GM23338 (cell line): ENCODE measurements around the gene TBCEL. TPM values are rescaled to one million over a fixed set of nuclear protein-coding genes. Genes with fewer than 3 reads are reported as not detected.
A peak's percentile ranks its signal among the peaks of the same experiment; 100 is the strongest.

ENCODE experiments used
- ATAC-seq: fragments of 200-7000 bp; cut with Tn5 transposase; 3 replicates; pipeline ENCODE4 v1.9.1; 2020
- DNase-seq: peaks from one replicate; pipeline ENCODE4 v3.0.0-alpha.2; 2015; ENCODE audit warnings: low spot score
- H2AFZ ChIP-seq: fragments of 200-600 bp; sonication (generic); 2 replicates; pipeline ENCODE4 v1.8.0; 2016; ENCODE audit warnings: antibody characterized with exemption, mild to moderate bottlenecking, moderate library complexity
- H3F3A ChIP-seq: fragments of 200-600 bp; sonication (generic); replicated peaks from 2 replicates; pipeline ENCODE4 v1.8.0; 2017; ENCODE audit warnings: antibody characterized with exemption, mixed run types, low read depth
- H3K27ac ChIP-seq: fragments of 200-600 bp; sonication (generic); 2 replicates; pipeline ENCODE4 v1.6.1; 2016; ENCODE audit warnings: low read depth
- H3K27me3 ChIP-seq: fragments of 200-600 bp; sonication (generic); 2 replicates; pipeline ENCODE4 v1.8.0; 2016; ENCODE audit warnings: mild to moderate bottlenecking, mixed run types, moderate library complexity; ENCODE audit not compliant: insufficient read depth
- H3K36me3 ChIP-seq: fragments of 200-600 bp; sonication (generic); 2 replicates; pipeline ENCODE4 v1.8.0; 2016; ENCODE audit warnings: mild to moderate bottlenecking; ENCODE audit not compliant: insufficient read depth
- H3K4me1 ChIP-seq: fragments of 200-600 bp; sonication (generic); 2 replicates; pipeline ENCODE4 v1.8.0; 2016; ENCODE audit warnings: mild to moderate bottlenecking, moderate library complexity; ENCODE audit not compliant: insufficient read depth
- H3K4me2 ChIP-seq: fragments of 200-600 bp; sonication (generic); 2 replicates; pipeline ENCODE4 v1.7.1; 2017; ENCODE audit warnings: mixed run types
- H3K4me3 ChIP-seq: fragments of 200-600 bp; sonication (generic); 2 replicates; pipeline ENCODE4 v1.6.1; 2016; ENCODE audit warnings: mixed run types
- H3K79me2 ChIP-seq: fragments of 200-600 bp; sonication (generic); replicated peaks from 2 replicates; pipeline ENCODE4 v1.8.0; 2017; ENCODE audit warnings: mild to moderate bottlenecking; ENCODE audit not compliant: insufficient read depth
- H3K9me2 ChIP-seq: fragments of 200-600 bp; sonication (generic); 2 replicates; pipeline ENCODE4 v1.8.0; 2017; ENCODE audit not compliant: insufficient read depth
- H4K20me1 ChIP-seq: fragments of 200-600 bp; sonication (generic); replicated peaks from 2 replicates; pipeline ENCODE4 v1.8.0; 2017; ENCODE audit warnings: mild to moderate bottlenecking; ENCODE audit not compliant: insufficient read depth
- H3K27ac Mint-ChIP-seq: 2 replicates; pipeline ENCODE4 v1.8.0; 2020; ENCODE audit warnings: inconsistent platforms, mild to moderate bottlenecking, moderate library complexity, mixed read lengths
- H3K27me3 Mint-ChIP-seq: 3 replicates; pipeline ENCODE4 v1.8.0; 2022; ENCODE audit warnings: low read depth, mild to moderate bottlenecking, moderate library complexity, mixed read lengths, inconsistent platforms; ENCODE audit not compliant: insufficient read depth, poor library complexity
- H3K36me3 Mint-ChIP-seq: 3 replicates; pipeline ENCODE4 v1.8.0; 2021; ENCODE audit warnings: low read depth, mild to moderate bottlenecking, inconsistent platforms, moderate library complexity, mixed read lengths
- H3K4me1 Mint-ChIP-seq: 3 replicates; pipeline ENCODE4 v1.8.0; 2020; ENCODE audit warnings: mild to moderate bottlenecking, inconsistent platforms, mixed read lengths
- H3K4me3 Mint-ChIP-seq: 3 replicates; pipeline ENCODE4 v1.8.0; 2021; ENCODE audit warnings: moderate library complexity, mild to moderate bottlenecking, inconsistent platforms, mixed read lengths
- H3K9me3 Mint-ChIP-seq: 3 replicates; pipeline ENCODE4 v1.8.0; 2020; ENCODE audit warnings: moderate library complexity, mild to moderate bottlenecking, inconsistent platforms, mixed read lengths
- CREB1 ChIP-seq: fragments of 250-450 bp; sonication (Bioruptor Pico); IDR thresholded peaks from 2 replicates; pipeline ENCODE4 v1.5.0; 2020; ENCODE audit warnings: low read depth, mild to moderate bottlenecking, moderate library complexity
- CTCF ChIP-seq, 2 experiments: fragments of 200-600 bp in 1 of 2; sonication (generic) in 1 of 2; conservative IDR thresholded peaks; 2 replicates each; pipeline versions ENCODE4 v1.5.1 to v1.6.1; 2016 to 2017; ENCODE audit warnings: antibody characterized with exemption in 2 of 2, low read depth in 2 of 2, mild to moderate bottlenecking in 2 of 2, moderate library complexity in 1 of 2
- ETS1 ChIP-seq: IDR thresholded peaks from 2 replicates; pipeline ENCODE4 v1.6.1; 2016; ENCODE audit warnings: antibody characterized with exemption
- EZH2phosphoT487 ChIP-seq: fragments of 200-600 bp; sonication (generic); IDR thresholded peaks from one replicate; pipeline ENCODE4 v1.8.1; 2018; ENCODE audit warnings: antibody characterized with exemption; ENCODE audit not compliant: unreplicated experiment
- JUNB ChIP-seq: IDR thresholded peaks from one replicate; pipeline ENCODE4 v1.6.1; 2016; ENCODE audit warnings: antibody characterized with exemption; ENCODE audit not compliant: unreplicated experiment
- NANOG ChIP-seq: IDR thresholded peaks from 2 replicates; pipeline ENCODE4 v1.6.1; 2016; ENCODE audit warnings: antibody characterized with exemption, borderline replicate concordance
- REST ChIP-seq: IDR thresholded peaks from one replicate; pipeline ENCODE4 v1.6.1; 2018; ENCODE audit warnings: antibody characterized with exemption; ENCODE audit not compliant: unreplicated experiment
- STAT1 ChIP-seq: IDR thresholded peaks from one replicate; pipeline ENCODE4 v1.6.1; 2016; ENCODE audit warnings: antibody characterized with exemption; ENCODE audit not compliant: unreplicated experiment
- ZNF114 ChIP-seq: fragments of 250-450 bp; sonication (Bioruptor Pico); IDR thresholded peaks from 2 replicates; pipeline ENCODE4 v1.5.0; 2020; ENCODE audit warnings: mild to moderate bottlenecking, moderate library complexity
- ZNF331 ChIP-seq: fragments of 250-450 bp; sonication (Bioruptor Pico); IDR thresholded peaks from 2 replicates; pipeline ENCODE4 v1.5.0; 2020; ENCODE audit warnings: low read depth, mild to moderate bottlenecking, moderate library complexity
- polyA plus RNA-seq: library from polyadenylated mRNA; unstranded; fragments of >200 nt; fragmentation: Nextera tagmentation; extraction: Ambion mirVana; gene quantifications from 2 replicates; pipeline ENCODE4 v1.2.1, GENCODE V29; 2016
- total RNA-seq: library from RNA; depleted of rRNA; stranded (reverse); fragments of >200 nt; shearing (Covaris generic); gene quantifications from 2 replicates; pipeline ENCODE4 v1.2.3, GENCODE V29; 2014

Gene TBCEL
- total and polyA plus RNA-seq, 2 experiments from 2014 or later: 5.4 to 16.2 TPM

- H3K4me1 Mint-ChIP-seq: peaks cover 63% of the 10 kb centered on the region
- H3K79me2 ChIP-seq: peaks cover 66% of the 10 kb centered on the region
- DNase-seq (no peak), ATAC-seq (no peak)
- H3K27ac Mint-ChIP-seq: peak overlapping the region; percentile 89
- no peaks in the 10 kb centered on the region for H3K9me3 Mint-ChIP-seq
- peaks cover 42% of the 10 kb centered on the region for H3K4me1 ChIP-seq
- TF ChIP-seq ZNF331 (CRISPR knock-in tag) (no peak), ETS1 (no peak), JUNB (no peak), NANOG (no peak), STAT1 (no peak), EZH2phosphoT487 (no peak), CTCF (conservative IDR thresholded peaks at IDR 0.05; ENCODE audit: low read depth in 2 of 2) (no peak), REST (no peak)
- no peaks in the 10 kb centered on the region for H3K9me2 ChIP-seq
- H3K27me3 ChIP-seq: no peaks in the 10 kb centered on the region
- no peak overlapping the region for H3K4me3 ChIP-seq
- no peak overlapping the region for H3K27ac ChIP-seq
- H3K36me3 Mint-ChIP-seq: no peaks in the 10 kb centered on the region
- H2AFZ ChIP-seq: no peak overlapping the region
- H4K20me1 ChIP-seq: no peaks in the 10 kb centered on the region
- H3K36me3 ChIP-seq: no peaks in the 10 kb centered on the region
- no peak overlapping the region for H3K4me3 Mint-ChIP-seq
- H3K4me2 ChIP-seq: peak overlapping the region; percentile 45; the same call in 1 of the 2 replicates
- H3K27me3 Mint-ChIP-seq: no peaks in the 10 kb centered on the region
- H3F3A ChIP-seq: no peaks in the 10 kb centered on the region
Observed at GRCh38 chr11:121041072-121041471, 17.2 kb downstream of the TBCEL start.

GRCh38 chr11:121042296-121042695, 18.4 kb downstream of the TBCEL start:
- Histone ChIP-seq H3K4me1 (peaks cover 39% of the 10 kb centered on the region), H3K4me2 (no peak overlapping the region), H3F3A (no peaks in the 10 kb centered on the region), H2AFZ (no peak overlapping the region), H3K36me3 (no peaks in the 10 kb centered on the region), H3K9me2 (no peaks in the 10 kb centered on the region), H3K79me2 (peaks cover 53% of the 10 kb centered on the region), H3K4me3 (no peak overlapping the region), H3K27ac (no peak overlapping the region), H4K20me1 (no peaks in the 10 kb centered on the region), H3K27me3 (no peaks in the 10 kb centered on the region)
- Mint-ChIP-seq H3K36me3 (peaks cover 7% of the 10 kb centered on the region), H3K9me3 (no peaks in the 10 kb centered on the region), H3K4me3 (no peak overlapping the region), H3K4me1 (peaks cover 58% of the 10 kb centered on the region), H3K27ac (no peak overlapping the region), H3K27me3 (no peaks in the 10 kb centered on the region)
- TF ChIP-seq REST: no peak
- no peak for TF ChIP-seq CREB1 (CRISPR knock-in tag)
- TF ChIP-seq ZNF114 (CRISPR knock-in tag): no peak
- TF ChIP-seq JUNB: no peak
- DNase-seq (no peak), ATAC-seq (no peak)
